ENCODE results near the gene DNAH7. TPM values are rescaled to one million over a fixed set of nuclear protein-coding genes. Genes with fewer than 3 reads are reported as not detected.

DNAH7 gene
- total RNA-seq, 1 donor from 2014 or later = 0.21 TPM

DNA sequence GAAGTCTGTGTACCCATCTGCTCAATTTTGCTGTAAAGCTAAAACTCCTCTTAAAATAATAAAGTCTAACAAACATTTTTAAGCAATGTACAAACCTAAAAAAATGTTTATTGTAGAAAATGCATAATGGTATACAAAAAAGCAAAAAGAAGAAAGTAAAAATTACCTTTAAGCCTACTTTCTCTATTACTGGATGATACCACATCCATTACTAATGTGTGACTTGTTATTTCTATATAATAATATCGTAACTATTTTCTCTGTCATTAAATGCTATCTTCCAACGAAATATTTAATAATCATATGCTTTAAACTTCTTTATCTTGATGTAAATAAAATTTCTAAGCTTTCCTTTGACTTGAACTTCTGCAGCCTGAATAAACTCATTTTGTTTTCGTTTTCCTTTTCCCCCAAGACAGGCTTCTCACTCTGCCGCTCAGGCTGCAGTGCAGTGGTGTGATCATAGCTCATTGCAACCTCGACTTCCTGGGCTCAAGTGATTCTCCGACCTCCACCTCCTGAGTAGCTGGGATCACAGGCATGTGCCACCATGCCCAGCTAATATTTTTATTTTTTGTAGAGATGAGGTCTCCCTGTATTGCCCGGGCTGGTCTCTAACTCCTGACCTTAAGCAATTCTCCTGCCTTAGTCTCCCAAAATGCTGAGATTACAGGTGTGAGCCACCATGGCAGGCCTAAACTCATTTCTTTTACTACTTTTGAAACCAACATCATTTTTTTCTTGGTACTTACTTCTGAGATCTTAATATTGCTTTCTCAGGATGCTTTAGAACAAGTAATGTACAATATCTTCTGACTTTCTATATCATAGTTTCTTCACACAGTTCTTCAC lies 18.1 kb upstream of the DNAH7 start:
- no peaks in the 10 kb centered on the region for H3K36me3 ChIP-seq
- no peak for DNase-seq (ENCODE audit: low spot score in 2 of 2)

DNA sequence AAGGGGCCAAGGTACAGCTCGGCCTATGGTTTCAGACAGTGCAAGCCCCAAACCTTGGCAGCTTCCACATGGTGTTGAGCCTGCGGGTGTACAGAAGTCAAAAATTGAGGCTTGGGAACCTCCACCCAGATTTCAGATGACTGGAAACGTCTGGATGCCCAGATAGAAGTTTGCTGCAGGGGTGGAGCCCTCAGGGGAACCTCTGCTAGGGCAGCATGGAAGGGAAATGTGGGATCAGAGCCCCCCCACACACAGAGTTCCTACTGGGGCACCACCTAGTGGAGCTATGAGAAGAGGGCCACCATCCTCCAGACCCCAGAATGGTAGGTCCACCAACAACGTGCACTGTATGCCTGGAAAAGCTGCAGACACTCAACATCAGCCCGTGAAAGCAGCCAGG lies 15.0 kb upstream of the DNAH7 start:
- intact Hi-C loops (cut with DNase I) = no loop called here
- Histone ChIP-seq H3K27ac (no peak overlapping the region), H3K9me3 (no peaks in the 10 kb centered on the region)

More for the DNA sequence above, 18.1 kb upstream of the DNAH7 start:
- Histone ChIP-seq H3K9me3 (no peaks in the 10 kb centered on the region), H3K27me3 (no peaks in the 10 kb centered on the region), H3K4me1 (no peaks in the 10 kb centered on the region), H3K27ac (no peak overlapping the region), H3K4me3 (no peak overlapping the region)
- intact Hi-C loops (cut with DNase I) = no loop called here
- TF ChIP-seq, protein P1, sequence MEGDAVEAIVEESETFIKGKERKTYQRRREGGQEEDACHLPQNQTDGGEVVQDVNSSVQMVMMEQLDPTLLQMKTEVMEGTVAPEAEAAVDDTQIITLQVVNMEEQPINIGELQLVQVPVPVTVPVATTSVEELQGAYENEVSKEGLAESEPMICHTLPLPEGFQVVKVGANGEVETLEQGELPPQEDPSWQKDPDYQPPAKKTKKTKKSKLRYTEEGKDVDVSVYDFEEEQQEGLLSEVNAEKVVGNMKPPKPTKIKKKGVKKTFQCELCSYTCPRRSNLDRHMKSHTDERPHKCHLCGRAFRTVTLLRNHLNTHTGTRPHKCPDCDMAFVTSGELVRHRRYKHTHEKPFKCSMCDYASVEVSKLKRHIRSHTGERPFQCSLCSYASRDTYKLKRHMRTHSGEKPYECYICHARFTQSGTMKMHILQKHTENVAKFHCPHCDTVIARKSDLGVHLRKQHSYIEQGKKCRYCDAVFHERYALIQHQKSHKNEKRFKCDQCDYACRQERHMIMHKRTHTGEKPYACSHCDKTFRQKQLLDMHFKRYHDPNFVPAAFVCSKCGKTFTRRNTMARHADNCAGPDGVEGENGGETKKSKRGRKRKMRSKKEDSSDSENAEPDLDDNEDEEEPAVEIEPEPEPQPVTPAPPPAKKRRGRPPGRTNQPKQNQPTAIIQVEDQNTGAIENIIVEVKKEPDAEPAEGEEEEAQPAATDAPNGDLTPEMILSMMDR (IDR thresholded peaks at IDR 0.05) = no peak

DNA sequence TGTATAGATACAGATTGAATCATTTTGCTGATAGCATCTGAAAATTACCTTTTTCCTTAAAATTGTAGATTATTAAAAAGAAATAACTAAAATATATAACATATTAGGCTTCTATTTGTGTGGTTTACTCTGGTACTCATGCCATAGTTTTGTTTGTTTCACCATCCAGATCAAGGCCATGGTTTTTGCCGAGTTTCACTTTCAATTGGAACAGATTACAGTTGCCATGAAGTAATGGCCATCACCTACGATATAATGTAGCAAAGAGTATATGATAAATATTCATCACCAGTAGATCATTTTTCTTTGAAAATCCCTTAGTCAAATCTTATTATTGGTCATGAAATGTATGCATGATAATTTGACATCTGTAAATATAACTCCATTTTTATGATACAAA lies 11.9 kb upstream of the DNAH7 start:
- no peak for DNase-seq (ENCODE audit: low spot score in 2 of 2)
- intact Hi-C loops (cut with DNase I) = no loop called here
- Histone ChIP-seq H3K9me3 (no peaks in the 10 kb centered on the region), H3K4me1 (peaks cover 0 to 12% of the 10 kb centered on the region in 2 donors), H3K4me3 (no peak overlapping the region), H3K27me3 (no peaks in the 10 kb centered on the region), H3K27ac (no peak overlapping the region), H3K36me3 (no peaks in the 10 kb centered on the region)
- TF ChIP-seq, protein P1 (IDR thresholded peaks at IDR 0.05) = no peak

More for the DNA sequence above, 15.0 kb upstream of the DNAH7 start:
- no peak for DNase-seq (ENCODE audit: low spot score in 2 of 2)
- H3K4me3 ChIP-seq = no peak overlapping the region
- H3K27me3 ChIP-seq = no peaks in the 10 kb centered on the region
- peaks cover 0 to 9% of the 10 kb centered on the region in 2 donors for H3K4me1 ChIP-seq
- no peaks in the 10 kb centered on the region for H3K36me3 ChIP-seq
- TF ChIP-seq, protein P1 (IDR thresholded peaks at IDR 0.05) = no peak

DNA sequence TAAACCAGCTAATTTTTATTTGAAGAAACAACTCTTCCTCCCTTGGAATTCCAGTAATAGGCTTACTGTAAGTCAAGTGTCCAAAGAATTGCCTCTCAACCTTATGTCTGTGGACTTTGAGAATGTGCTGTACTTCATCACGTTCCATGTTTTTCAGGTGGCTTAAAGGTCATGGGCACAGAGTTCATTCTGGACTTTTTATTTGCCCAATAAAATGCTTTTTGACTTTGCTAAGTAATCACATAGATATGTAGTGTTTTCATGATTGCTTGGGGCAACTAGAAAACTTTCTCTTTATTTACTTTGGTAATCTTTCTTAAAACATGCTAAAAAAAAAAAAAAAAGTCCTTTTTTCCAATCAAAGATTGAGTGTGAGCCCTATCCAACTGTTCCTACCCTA lies 10.4 kb upstream of the DNAH7 start:
- Histone ChIP-seq H3K27me3 (no peaks in the 10 kb centered on the region), H3K27ac (no peak overlapping the region), H3K4me1 (peaks cover 0 to 12% of the 10 kb centered on the region in 2 donors), H3K4me3 (no peak overlapping the region), H3K36me3 (no peaks in the 10 kb centered on the region), H3K9me3 (no peaks in the 10 kb centered on the region)
- DNase-seq (ENCODE audit: low spot score in 2 of 2) = no peak
- intact Hi-C loops (cut with DNase I) = loop anchor here (2.0 to 10.0 kb wide), 3 partner anchors 198 to 516 kb away; partner anchors contain the start of gene HECW2
- TF ChIP-seq, protein P1 (IDR thresholded peaks at IDR 0.05) = no peak

DNA sequence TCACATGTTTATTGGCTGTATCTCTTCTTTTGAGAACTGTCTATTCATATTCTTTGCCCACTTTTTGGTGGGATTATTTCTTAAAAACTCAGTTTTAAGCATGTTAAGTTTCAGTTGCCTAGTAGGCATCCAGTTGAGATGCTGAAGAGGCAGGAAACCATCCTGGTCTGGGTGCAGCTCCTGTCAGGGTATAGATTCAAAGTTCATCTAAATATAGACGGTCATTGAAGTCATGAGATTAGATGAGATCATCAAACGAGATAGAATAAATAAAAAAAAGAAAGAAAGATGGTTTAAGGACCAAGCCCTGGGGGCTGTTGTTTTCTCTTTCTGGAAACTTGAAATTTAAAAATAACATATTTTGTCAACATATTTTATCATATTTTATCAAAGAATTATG lies 9.2 kb upstream of the DNAH7 start:
- Histone ChIP-seq H3K27me3 (no peaks in the 10 kb centered on the region), H3K27ac (peak overlapping the region in 1 of 2 donors; percentile 34), H3K4me1 (peaks cover 0 to 12% of the 10 kb centered on the region in 2 donors), H3K4me3 (no peak overlapping the region), H3K36me3 (no peaks in the 10 kb centered on the region), H3K9me3 (no peaks in the 10 kb centered on the region)
- no peak for DNase-seq (ENCODE audit: low spot score in 2 of 2)
- TF ChIP-seq, protein P1 (IDR thresholded peaks at IDR 0.05) = no peak
- intact Hi-C loops (cut with DNase I) = loop anchor here (1.0 to 10.0 kb wide), 4 partner anchors 199 to 517 kb away; partner anchors contain the start of gene HECW2

All from ascending aorta (tissue), 2 donors.